Mesangial cell (primary cell): ENCODE data around the gene EIF4A2. TPM values are rescaled to one million over a fixed set of nuclear protein-coding genes. Genes with fewer than 3 reads are reported as not detected.

ENCODE experiments used
- total RNA-seq: library from RNA; depleted of rRNA; stranded (reverse); fragments of >200 nt; gene quantifications from 2 replicates; pipeline ENCODE4 v1.2.3, GENCODE V29; 2015

EIF4A2 gene
- 110 and 233 TPM in 2 replicates for total RNA-seq

DNA sequence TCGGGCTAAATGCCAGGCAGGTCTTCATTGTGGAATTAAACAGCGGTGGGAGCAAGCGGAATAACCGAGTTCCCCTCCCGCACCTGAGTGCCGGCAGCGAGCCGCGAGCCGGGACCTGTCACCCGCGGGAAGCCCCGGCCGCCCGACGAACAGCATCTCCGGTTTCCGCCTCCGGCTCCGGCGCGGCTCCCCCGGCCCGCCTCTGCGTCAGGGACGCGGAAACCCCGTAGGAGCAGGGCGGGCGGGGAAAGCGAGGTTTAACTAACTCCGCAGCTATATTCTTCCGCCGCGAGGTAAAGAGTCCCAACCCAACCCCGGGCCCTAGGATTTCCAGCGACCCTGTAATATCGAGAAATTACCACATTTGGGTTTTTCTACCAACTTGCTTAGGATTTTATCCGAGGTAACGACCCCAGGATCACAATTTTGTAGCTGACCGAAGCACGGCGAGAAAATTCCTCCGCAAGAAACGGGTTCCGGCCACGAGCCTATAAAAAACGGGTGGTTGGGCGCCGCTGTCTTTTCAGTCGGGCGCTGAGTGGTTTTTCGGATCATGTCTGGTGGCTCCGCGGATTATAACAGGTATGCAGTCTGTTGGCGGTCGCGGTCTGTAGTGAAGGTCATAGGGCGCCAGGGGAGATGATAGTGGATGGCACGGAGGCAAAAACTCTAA, at the start of gene EIF4A2:
TSS of gene EIF4A2 (plus strand) at position 520 of the 673 bp plus-strand sequence. CDS start at position 554, 34 bp downstream.

GRCh38 chr3:186806089-186807055, 23.0 kb downstream of the EIF4A2 start, which contains the start of gene RFC4:
Gene RFC4, minus strand, starts transcription at chr3:186806482. Its CDS starts 1,769 bp downstream, at chr3:186804713.

Other genes with a start within 250 kb of the EIF4A2 start
- 0.25 and 0.98 TPM in 2 replicates for gene CRYGS, start 239.2 kb upstream of the EIF4A2 start, total RNA-seq
- gene TBCCD1, start 216.2 kb upstream of the EIF4A2 start, total RNA-seq: 10.0 and 14.2 TPM in 2 replicates
- 31.4 and 54.3 TPM in 2 replicates for gene DNAJB11, start 212.9 kb upstream of the EIF4A2 start, total RNA-seq
- not detected in 2 replicates for gene AHSG, start 170.5 kb upstream of the EIF4A2 start, total RNA-seq
- not detected in 2 replicates for gene FETUB, start 143.2 kb upstream of the EIF4A2 start, total RNA-seq
- not detected in 2 replicates for gene HRG, start 117.6 kb upstream of the EIF4A2 start, total RNA-seq
- gene KNG1, start 66.2 kb upstream of the EIF4A2 start, total RNA-seq: not detected in 2 replicates
- gene RFC4, start 22.9 kb downstream of the EIF4A2 start, total RNA-seq: 7.5 and 49.0 TPM in 2 replicates
- not detected in 2 replicates for gene ADIPOQ, start 59.1 kb downstream of the EIF4A2 start, total RNA-seq
- gene ST6GAL1, start 146.9 kb downstream of the EIF4A2 start, total RNA-seq: 22.7 and 48.6 TPM in 2 replicates